HG03521 (cell line): ENCODE results near the gene MBNL1.
"Not testable (repeated sequence)": the region's sequence is repeated elsewhere in the genome, so short reads cannot be mapped to it uniquely, and the experiment has no call there.

Experiments used
- ATAC-seq: cut with Tn5 transposase; IDR thresholded peaks from one replicate; pipeline ENCODE4 v1.9.1; 2021; ENCODE audit warnings: mild to moderate bottlenecking, moderate library complexity; ENCODE audit not compliant: unreplicated experiment

MBNL1 gene

GRCh38 chr3:152372633-152373032 lies 103.9 kb downstream of the MBNL1 start:
- not testable (repeated sequence) for ATAC-seq

- ATAC-seq, result no peak
Measured at GRCh38 chr3:152373379-152373778, 104.7 kb downstream of the MBNL1 start.

- no peak for ATAC-seq
Measured at GRCh38 chr3:152374262-152374990, 105.7 kb downstream of the MBNL1 start.

DNA sequence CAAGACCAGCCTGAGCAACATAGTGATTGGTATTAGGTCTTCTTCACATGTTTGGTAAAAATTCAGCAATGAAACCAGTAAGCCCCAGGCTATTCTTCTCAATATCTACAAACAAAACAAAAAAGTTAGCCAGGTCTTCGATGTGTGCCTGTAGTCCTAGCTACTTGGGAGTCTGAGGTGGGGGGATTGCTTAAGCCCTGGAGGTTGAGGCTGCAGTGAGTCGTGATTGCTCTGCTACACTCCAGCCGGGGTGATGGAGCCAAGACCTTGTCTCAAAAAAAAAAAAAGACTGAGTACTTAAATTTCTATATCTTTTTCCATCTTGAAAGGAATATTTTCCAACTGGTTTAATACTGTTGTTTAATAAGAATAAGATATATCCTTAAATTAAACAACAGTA lies 106.8 kb downstream of the MBNL1 start:
- no peak for ATAC-seq

DNA sequence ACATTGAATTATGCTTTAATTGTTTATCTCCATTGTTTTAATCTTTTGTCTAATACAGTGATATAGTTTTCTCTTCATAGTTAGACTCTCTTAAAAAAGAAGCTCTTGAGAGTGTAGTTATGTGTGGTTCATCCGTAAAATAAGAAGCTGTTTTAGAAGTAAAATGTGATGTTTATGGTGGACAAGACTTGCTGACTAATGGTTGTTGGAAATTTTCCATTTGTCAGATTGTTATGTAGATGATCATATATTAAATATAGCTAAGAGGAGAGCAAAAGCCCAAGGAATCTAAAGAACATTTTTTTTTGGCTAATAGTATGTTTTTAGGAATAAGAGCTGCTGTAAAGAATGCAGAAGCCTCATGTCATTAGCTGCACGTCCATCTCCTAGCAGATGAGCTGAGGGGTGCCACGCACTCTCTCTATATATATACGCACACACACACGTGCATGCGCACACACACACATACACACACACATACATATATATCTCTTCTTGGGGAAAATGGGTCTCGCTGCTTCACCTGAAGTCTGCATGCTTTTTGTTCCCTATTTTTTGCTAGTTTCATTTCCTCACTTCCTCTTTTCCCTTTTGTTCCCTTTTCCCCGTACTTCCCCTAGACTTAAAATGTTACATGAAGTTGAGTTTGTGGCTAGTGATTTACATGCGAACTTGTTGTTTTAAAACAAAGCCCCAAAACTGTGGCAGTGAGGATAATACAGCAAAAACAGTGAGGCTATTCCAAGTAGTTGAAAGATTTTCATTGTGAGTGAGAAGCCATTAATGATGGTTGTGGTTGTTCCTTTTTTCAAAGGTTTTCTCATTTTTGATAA lies 107.8 kb downstream of the MBNL1 start:
- ATAC-seq, result peak; percentile 72

- no peak for ATAC-seq
Measured at GRCh38 chr3:152377184-152377570, 108.4 kb downstream of the MBNL1 start.

DNA sequence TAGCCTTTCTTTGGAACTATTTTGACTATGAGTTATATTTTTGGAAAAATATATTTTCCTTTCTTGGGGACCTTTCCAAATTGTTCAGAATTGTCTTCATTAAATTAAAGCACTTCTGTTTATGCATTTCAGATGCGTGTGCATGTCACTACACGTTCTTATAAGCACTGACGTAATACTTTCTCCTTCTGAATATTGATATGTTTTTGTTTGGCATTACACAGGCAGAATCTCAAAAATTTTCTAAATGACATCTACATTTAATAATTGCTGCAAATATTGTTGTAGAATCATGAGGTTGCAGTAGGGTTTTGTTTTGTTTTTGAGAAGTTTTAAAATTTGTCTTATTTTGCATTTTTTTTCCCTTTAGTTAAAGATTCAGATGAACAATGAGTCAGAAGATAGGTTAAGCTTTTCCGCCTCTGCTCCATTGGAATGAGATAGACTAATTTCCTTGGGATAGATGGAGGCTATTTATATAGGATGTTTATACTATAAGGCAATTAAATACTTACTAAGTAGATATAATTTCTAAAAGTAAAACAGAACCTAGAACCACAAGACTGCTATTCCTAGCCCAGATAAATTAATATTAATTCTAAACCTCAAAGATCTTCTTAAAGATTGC lies 110.8 kb downstream of the MBNL1 start:
- no peak for ATAC-seq

GRCh38 chr3:152380043-152380442 lies 111.3 kb downstream of the MBNL1 start:
- no peak for ATAC-seq

DNA sequence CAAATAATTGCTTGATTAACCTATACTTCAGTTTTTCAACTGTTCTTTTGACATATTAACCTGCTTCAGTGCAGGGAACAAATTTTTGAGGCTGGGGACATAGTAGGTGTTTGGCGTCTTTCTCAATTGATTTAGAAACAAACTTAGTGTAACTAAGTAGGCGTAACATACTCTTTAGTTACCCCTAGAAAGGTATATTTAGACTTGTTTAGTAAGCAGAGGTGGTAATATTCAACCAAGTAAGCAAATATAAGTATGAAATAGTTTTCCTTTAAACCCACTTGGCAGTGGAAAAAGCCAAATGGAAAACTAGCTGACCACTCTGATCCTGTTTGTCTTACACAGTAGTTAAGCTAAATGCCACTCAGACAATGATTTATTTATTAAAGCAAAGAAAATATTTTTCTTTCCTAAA lies 113.2 kb downstream of the MBNL1 start:
- no peak for ATAC-seq

DNA sequence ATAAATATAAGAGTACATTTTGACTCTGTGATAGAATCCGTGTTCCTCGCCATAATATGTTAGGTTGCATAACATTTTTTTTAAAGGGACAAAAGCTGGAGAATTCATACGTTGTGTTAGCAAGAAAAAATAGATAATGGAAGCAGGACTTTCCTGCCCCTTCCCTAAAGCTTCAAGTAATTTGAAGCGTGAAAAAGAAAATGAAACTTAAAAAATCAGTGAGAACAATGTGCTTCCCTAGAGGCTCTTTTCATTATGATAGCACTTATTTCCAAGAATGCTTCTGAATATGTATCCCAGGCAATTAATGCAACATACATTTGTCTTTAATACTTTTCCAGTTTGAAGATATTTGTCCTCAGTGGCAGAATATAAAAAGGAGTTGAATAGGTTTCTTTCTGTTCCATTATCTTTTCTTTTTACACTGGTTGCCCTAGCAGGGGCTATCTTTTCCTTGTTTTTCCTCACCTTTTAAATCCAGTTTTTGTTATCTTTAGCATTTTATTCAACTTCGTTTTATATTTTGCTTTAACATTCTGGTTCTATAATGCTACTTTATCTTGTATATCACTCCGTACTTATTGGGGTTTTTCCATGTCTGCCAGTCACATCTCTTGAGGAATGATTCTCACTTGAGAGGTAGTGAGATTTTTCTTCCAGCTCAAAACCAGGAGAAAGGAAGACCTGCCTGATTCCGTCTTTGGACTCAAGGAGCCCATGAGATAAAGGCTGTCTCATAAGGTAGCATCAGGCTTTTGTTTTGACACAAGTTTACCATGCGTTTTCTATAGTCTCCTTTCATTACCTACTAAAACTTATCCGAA lies 113.8 kb downstream of the MBNL1 start:
- no peak for ATAC-seq

DNA sequence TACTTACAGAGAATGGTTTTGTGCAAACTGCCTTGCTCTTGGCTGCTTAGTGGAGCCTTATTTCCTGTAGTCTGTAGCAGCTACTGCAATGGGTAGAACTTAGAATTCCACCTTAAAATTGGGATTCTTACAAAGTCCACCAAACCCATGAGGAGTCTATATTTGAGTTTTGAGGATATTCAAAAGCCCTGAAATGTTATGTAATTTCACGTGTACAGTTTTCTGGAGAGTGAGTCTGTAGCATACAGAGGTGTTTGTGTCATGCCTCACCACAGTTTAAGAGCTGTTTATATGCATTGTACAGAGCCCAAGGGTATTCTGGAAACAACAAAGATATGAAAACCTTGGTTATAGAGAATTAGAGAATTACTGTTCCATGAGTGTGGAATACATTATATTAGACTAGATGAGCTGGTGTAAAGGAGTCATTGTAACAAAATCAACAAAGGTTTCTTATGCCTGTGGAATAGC lies 114.4 kb downstream of the MBNL1 start:
- ATAC-seq, result no peak

- no peak for ATAC-seq
Measured at GRCh38 chr3:152384412-152384811, 115.7 kb downstream of the MBNL1 start.

- no peak for ATAC-seq
Measured at GRCh38 chr3:152385761-152386160, 117.0 kb downstream of the MBNL1 start.

GRCh38 chr3:152386208-152386607 lies 117.5 kb downstream of the MBNL1 start:
- no peak for ATAC-seq

DNA sequence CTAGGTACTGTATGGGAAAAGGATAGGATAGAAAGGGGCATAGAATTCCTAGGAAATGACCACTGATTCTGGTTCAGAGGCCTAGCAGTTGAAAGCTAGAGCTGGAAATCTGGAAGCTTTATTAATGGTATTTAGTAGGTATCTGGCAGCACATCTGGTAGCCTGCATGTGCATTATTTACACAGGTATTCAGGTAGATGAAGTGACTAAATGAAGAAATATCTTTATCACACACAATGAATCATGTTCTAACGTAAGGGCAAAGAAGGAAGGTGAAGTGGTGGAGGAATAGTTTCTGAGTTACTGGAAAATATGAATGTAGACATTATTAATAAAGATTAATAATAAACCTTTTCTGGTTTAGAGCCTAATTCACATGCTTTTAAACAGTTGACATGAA lies 119.9 kb downstream of the MBNL1 start:
- ATAC-seq, result no peak

DNA sequence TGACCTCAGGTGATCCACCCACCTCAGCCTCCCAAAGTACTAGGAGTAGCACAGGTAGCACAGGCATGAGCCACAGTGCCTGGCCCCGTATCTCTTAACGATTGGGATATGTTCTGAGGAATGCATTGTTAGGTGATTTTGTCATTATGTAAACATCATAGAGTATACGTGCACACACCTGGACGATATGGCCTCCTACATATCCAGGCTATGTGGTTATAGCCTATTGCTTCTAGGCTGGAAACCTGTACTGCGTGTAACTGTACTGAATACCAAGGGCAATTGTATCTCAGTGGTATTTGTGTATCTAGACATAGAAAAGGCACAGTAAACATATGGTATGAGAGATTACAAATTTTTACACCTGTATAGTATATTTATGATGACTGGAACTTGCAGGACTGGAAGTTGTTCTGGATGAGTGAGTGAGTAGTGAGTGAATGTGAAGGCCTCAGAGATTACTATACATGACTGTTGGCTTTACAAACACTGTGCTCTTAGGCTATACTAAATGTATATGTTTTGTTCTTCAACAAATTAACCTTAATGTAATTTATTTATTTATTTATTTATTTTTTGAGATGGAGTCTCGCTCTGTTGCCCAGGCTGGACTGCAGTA lies 120.7 kb downstream of the MBNL1 start:
- ATAC-seq, result no peak

DNA sequence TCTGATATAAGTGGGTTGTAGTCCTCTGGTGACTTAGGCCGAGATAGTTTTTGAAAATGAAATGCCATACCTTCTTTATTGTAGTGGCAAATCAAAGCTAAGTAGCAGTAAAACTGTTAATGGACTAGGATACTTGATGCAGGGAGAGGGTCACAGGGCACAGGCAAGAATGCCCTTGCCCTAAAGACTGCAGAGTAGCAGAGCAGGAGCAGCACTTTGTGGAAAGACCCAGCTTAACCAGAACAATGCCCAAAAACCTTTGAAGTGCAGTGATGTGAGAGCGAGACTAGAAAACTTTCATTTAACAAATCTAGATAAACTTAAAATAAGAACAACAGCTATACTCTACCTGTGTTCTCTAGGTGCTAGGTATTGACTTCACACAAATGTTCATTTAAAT lies 121.9 kb downstream of the MBNL1 start:
- no peak for ATAC-seq

- no peak for ATAC-seq
Measured at GRCh38 chr3:152391671-152392070, 122.9 kb downstream of the MBNL1 start.

DNA sequence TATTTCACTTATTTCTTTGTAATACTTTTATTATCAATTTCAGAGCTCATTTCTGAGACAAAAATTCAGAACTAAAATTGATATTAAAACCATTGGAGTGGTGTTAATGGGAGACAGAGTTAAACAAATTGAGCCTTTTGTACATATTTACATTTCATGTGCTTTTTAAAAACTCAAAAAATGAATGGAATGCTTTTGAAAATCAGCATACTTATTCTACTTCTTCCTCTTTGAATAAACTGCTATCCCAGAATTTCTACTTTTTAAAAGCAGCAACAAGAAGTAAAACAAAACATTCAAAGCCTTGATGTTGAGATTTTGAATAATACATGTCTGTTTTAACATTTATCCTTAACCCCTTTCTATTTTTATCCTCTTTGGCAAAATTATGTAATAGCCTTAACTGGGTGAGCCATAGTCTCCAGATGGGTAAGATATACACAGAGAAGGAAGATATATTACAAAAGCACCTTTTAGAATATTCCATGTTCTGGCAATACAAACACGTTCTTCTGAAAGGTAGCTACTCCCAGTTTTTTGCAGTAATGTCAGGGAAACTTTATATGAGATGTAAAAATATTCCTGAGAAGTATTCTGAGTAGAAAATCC lies 123.6 kb downstream of the MBNL1 start:
- no peak for ATAC-seq

DNA sequence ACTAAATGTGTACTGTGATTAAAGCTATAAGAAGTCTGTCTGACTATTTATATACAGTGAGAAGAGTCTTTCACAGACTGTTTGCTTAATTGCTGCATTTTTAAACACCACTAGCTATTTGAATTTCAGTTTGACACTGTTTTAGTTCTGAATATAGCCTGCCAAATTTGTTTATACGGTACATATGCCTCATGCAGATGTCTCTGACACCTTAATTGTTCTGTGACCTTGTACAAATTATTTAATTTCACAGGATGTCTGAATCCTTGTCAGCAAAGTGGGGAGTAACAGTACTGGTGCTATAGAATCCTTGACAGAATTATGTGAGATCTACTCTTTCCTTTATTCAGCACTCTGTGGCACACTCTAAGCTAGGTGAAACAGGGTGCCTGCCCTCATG lies 125.5 kb downstream of the MBNL1 start:
- no peak for ATAC-seq
